ENCODE results near the gene PUS7.

GRCh38 chr7:105521027-105521716 is 899 bp downstream of the PUS7 start:
- TF ChIP-seq, protein P1, sequence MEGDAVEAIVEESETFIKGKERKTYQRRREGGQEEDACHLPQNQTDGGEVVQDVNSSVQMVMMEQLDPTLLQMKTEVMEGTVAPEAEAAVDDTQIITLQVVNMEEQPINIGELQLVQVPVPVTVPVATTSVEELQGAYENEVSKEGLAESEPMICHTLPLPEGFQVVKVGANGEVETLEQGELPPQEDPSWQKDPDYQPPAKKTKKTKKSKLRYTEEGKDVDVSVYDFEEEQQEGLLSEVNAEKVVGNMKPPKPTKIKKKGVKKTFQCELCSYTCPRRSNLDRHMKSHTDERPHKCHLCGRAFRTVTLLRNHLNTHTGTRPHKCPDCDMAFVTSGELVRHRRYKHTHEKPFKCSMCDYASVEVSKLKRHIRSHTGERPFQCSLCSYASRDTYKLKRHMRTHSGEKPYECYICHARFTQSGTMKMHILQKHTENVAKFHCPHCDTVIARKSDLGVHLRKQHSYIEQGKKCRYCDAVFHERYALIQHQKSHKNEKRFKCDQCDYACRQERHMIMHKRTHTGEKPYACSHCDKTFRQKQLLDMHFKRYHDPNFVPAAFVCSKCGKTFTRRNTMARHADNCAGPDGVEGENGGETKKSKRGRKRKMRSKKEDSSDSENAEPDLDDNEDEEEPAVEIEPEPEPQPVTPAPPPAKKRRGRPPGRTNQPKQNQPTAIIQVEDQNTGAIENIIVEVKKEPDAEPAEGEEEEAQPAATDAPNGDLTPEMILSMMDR (conservative IDR thresholded peaks at IDR 0.05) = no peak
- TF ChIP-seq ZFX (IDR thresholded peaks at IDR 0.05) = no peak
